Sciatic nerve (tissue), 2 donors: ENCODE results near the gene FOCAD. TPM values are rescaled to one million over a fixed set of nuclear protein-coding genes. Genes with fewer than 3 reads are reported as not detected.

ENCODE experiments used
- ATAC-seq: fragments of 200-7000 bp; cut with Tn5 transposase; one replicate; pipeline ENCODE4 v1.9.1; 2020; ENCODE audit warnings: mild to moderate bottlenecking, moderate library complexity
- DNase-seq: peaks from one replicate; pipeline ENCODE4 v3.0.0-alpha.2; 2020; ENCODE audit warnings: low spot score
- intact Hi-C: fragments of 100-400 bp; cut with DNase I; formaldehyde crosslinking; loops from one replicate; pipeline ENCODE4 v1.14.2; 2022
- microRNA-seq: library from miRNA; unstranded; fragments of <30 nt; microRNA quantifications from one replicate; pipeline ENCODE4 v1.2.0, GENCODE V29; 2020
- total RNA-seq: library from RNA; stranded (reverse); fragmentation: NEBNext Ultra II Directional; extraction: Animal tissue kit (Norgen Biotek cat#: 25700); gene quantifications from one replicate; pipeline ENCODE4 v1.2.1, GENCODE V29; 2021
- donor health status: DM: no; HTN: no; CAD: no.
- donor health status: DM: no; HTN: no; CAD: no.

The FOCAD gene
- total RNA-seq, 1 donor from 2014 or later = 22.5 TPM

DNA sequence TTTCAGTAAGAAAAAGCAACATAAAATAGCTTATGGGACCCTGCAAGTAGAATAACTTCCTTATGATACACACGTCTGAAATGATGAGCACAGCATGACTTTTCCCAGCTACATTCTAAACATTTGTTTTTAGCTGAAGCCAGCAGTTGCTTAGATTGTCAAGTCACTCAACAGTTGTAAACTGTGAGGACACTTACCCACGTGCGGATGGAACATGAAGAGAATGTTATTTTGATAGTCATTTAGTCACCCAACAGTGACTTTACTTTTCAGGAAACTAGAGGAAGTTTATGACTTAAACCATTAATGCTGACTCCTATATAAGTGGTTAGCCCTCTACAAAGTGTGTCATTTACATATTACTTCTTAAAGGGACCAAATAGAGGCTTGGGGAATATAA is 344.4 kb downstream of the FOCAD start:
- intact Hi-C loops = no loop called here
- no peak for ATAC-seq
- DNase-seq = no peak

DNA sequence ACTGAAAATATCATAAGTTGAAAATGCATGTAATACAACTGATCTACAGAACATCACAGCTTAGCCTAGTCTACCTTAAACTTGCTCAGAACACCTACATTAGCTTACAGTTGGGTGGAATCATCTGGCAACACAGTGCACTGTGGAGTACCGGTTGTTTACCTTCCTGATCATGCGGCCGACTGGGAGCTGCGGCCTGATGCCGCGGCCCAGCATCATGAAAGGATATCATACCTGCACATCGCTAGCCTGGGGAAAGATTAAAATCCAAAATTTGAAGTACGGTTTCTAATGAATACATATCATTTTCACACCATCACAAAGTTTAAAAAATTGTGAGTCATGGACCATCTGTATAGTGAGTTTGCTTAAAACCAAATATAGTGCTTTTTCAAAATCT is 345.6 kb downstream of the FOCAD start:
- intact Hi-C loops = no loop called here
- no peak for DNase-seq
- ATAC-seq = no peak

DNA sequence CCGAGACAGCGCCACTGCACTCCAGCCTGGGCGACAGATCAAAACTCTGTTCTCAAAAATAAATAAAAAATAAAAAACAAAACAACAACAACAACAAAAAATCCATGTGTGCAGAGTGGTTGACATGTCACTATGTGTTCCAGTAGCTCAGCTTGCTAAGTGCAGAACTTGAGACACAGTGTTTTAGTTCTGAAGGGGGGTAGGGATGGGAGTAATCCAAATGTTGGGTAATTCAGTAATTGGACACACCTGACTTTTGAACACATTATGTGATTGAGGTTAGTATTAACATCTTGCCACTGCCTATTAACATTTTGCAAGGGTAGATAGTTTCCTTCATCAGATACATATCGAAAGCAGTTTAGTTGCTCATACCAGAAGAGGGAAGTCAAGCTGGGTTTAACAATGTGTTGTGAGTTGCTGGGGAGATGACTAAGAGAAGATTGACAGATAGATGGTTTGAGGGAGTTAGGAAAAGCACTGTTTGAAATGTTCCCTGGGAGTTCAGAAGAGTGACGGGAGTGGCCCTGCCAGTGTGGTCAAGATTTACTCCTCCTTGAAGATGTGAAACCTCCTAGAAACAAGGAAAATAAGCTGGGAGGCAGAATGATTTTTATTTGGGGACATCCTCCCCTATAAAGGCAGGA is 346.5 kb downstream of the FOCAD start:
- no peak for DNase-seq

DNA sequence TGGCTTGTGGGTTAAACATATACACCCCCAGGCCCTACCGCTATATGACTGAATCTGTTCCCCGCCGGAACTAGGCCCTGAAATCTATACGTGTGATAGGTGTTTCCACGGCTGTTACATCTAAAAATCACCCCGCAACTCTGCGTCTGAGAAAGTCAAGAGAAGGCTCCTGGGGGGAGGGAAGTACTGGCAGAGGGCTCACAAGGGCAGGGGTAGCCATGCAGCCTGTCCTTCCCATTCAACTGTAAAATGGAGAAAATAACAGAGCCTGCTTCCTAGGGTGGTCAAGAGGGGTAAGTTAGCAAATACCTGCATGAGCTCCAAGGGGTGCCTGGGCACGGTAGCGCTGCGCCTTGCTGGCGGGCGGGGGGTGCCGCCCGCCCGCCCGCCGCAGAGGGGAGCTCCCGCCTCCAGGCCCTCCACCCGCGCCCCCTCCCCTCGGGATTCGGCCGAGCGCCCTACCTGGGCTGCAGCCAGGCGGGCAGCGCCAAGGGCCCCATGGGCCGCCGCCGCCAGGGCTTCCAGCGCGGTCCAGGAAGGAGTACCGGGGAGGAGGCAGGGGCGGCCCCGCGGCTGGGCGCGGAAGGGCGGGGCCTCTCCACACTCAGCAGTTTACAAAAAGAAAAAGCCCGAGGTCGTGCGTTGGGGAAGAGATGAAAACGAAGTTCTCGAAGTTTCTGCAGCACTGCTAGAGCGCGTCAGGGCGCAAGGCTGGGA is 347.2 kb downstream of the FOCAD start, which contains the start of gene HACD4:
TSS of gene HACD4 (minus strand) at position 550 of the 717 bp plus-strand sequence. CDS start at position 500, 50 bp downstream.
- DNase-seq (peak; percentile 74), ATAC-seq (peak; percentile 85)
- intact Hi-C loops = no loop called here

More for the DNA sequence above, 346.5 kb downstream of the FOCAD start:
- ATAC-seq = peak; percentile 71
- intact Hi-C loops = no loop called here

DNA sequence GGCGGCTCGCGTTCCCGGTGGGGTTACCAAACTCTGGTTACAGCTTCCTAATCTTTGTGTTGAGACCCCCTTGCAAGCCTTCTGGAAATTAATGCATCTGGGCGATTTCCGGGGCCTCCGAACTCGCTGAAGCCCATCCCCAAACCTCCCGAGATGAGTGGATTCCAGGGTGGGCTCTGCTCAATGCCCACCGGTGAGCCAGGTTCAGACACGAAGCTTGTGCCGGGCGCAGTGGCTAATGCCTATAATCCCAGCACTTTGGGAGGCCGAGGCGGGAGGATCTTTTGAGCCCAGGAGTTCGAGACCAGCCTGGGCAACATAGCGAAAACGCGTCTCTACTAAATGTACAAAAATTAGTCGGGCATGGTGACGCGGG is 347.7 kb downstream of the FOCAD start:
- DNase-seq = no peak
- no peak for ATAC-seq
- intact Hi-C loops = no loop called here

DNA sequence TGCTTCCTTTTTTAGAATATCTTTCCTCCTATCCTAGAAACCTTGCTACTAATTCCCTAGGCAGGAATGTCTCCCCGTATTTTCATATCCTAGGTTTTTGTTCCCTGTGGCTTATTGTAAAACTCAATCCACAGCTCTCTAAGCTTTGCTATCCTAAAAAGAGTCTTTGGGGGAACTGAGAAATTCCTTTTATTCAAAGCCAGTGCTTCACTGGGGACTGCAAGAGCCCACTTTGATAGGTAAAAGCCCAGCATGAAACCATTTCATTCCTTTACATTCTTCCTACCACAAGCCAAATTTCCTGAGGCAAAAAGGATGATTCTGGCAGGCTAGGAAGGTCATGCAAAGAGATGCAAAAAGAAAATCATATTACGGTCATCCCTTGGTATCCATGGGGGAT is 353.2 kb downstream of the FOCAD start:
- ATAC-seq (no peak), DNase-seq (no peak)
- intact Hi-C loops = no loop called here

DNA sequence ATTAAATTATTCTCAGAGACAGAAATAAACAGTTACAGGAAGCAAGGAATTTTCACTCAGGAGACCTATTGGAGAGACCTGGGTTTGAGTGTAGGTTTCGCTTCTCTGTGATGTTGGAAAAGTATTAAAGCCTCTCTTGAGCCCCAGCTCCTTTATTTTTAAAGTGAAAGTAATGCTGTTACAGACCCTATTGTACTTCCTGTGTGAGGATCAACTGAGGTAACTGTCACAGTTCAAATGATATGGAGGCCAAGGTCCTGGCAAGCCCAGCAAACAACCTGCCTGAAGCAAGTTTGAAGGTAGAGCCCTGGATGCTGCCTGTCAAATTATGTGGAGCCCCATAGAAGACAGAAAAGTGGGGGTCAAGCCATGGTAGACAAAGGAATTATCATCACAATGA is 355.2 kb downstream of the FOCAD start:
- DNase-seq (no peak), ATAC-seq (no peak)
- intact Hi-C loops = no loop called here

DNA sequence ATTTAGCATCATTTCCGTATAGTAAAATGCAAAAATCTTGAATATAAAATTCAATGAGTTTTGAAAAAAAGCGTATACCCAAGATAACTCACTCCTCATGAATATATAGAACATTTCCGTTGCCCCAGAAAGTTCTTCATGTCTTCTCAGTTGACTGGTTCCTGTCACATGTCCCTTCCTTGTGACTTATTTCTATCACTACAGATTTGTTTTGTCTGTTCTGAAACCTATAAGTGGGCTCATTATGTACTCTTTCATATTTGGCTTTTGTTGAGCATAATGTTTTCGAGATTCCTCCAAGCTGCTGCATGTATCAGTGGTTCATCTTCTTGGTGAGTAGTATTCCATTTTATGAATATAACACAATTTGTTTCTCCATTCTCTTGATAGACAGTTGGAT is 358.4 kb downstream of the FOCAD start:
- DNase-seq (no peak), ATAC-seq (no peak)
- intact Hi-C loops = no loop called here

DNA sequence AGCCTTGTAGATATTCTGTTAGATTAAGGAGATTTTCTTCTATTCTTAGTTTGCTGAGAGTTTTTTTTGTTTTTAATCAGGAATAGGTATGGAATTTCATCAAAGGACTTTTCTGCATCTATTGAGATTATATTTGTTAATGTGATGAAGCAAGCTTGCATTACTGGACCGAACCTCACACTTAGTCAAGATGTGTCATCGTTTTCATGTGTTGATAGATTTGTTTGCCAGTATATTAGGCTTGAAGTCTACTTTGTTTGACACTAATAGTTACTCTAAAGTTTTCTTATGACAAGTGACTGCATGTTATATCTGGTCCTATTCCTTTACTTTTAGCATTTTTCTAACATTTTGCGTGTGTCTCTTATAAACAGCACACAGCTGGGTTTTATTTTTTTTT is 359.8 kb downstream of the FOCAD start:
- DNase-seq (no peak), ATAC-seq (no peak)
- intact Hi-C loops = no loop called here

Small RNA genes lying within 50 kb of the gene (microRNA-seq; reads per million reads assigned to microRNA genes)
- 18.1 reads per million, percentile 31 among the genes with 10 or more reads in this experiment for gene MIR491

Other genes with a start within 250 kb of the FOCAD start
- gene MLLT3, start 61.8 kb upstream of the FOCAD start, total RNA-seq = 19.3 TPM